HG02759 (cell line): ENCODE results near the gene MIPOL1.
"Not testable (repeated sequence)": the region's sequence is repeated elsewhere in the genome, so short reads cannot be mapped to it uniquely, and the experiment has no call there.

Source experiments
- ATAC-seq: cut with Tn5 transposase; IDR thresholded peaks from one replicate; pipeline ENCODE4 v1.9.1; 2021; ENCODE audit warnings: mild to moderate bottlenecking, moderate library complexity; ENCODE audit not compliant: unreplicated experiment

The MIPOL1 gene

DNA sequence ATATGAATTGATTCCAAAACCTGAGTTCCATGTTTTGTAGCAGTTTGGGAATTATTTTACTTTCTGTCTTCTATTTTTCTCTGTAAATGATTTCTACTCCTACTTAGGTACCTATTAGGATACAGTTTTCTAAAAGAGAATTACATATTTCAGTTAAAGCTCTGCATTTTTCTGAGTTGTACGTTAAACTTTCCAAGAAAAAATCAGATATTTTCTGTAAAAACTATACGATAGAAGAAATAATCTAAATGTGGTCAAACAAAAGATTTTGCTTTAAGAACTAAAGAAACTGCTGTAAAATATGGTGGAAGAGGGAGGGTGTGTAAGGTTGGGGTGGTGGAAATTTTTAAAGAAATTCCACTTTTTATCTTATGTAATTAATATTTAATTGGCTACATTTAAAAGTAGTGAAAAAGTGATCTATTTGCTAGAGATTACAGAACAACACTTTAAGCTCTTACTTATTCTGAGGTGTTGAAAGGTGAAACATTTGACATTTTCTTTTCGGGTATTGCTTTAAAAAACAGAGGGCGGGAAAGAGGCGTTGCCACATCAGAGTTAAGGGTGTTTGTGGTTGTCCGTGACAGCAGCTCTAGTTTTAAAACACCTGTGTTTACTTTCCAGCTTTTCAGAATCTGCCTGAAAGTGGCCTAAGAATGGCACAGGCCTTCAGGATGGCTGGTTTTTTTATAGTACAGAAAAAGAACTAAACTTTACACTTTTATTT is 187.3 kb downstream of the MIPOL1 start:
- ATAC-seq = no peak

DNA sequence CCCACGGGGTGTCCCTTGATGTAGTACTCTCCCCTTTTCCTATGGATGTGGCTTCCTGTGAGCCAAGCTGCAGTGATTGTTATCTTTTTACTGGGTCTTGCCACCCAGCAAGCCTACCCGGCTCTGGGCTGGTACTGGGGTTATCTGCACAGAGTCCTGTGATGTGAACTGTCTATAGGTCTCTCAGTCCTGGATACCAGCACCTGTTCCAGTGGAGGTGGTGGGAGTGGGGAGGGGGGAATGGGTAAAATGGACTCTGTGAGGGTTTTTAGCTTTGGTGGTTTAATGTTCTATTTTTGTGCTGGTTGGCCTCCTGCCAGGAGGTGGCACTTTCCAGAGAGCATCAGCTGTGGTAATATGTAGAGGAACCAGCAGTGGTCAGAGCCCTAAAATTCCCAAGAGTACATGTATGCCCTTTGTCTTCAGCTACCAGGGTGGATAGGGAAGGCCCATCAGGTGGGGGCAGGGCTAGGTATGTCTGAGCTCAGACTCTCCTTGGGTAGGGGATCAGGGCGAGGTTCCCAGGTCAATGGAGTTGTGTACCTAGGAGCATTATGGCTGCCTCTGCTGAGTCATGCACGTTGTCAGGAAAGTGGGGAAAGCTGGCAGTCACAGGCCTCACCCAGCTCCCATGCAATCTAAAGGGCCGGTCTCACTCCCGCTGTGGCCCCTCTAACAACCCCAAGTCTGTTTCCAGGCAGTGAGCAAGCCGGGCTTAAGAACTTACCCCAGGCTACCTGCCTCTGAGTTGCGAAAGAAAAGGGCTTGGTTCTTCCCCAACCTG is 199.6 kb downstream of the MIPOL1 start:
- not testable (repeated sequence) for ATAC-seq

DNA sequence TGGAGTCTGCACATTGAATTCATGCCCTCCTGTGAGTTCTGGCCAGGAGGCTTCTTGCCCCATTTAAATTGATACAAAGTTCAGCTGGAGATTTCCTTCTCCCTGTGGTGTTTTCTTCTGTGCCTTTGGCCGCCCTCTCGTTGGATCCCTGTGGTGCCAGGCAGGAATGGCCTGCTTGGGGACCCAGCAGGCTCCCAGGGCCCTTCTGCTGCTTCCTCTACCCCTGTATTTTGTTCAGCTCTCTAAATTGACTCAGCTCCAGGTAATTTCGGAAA is 200.1 kb downstream of the MIPOL1 start:
- ATAC-seq = no peak

DNA sequence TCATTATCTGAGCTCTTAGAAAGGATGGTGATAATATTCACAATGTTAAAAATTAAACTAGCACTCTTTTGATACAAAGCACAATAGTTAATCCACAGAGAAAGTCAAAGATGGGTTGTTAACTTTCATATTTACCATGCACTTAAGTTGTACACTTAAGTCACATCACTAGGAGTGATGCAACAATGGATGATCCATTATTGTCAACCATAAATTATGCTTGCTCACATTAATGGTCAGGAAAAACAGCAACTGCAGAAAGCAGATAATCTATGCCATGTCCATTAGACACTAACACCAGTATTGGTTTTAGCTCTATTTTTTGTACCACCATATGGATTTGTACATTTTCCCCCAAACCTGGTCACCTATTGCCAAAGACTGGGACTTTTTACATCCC is 201.8 kb downstream of the MIPOL1 start:
- no peak for ATAC-seq

DNA sequence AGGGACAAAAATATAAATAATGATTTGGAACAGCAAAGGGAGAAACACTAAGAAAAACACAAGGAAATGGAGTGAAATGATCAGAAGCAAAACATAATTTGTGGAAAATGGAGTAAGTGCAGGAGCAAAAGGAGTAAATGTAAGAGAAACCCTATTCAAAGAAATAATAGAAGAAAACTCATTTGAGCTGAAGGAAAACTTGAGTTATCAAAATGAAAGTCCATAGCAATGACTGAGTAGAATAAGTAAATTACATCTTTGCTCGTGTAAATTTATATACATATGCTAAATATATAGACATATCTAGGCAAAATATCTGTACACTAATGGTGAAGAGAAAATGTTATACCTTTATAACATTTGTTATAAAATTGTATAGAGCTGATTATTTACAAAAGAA is 203.4 kb downstream of the MIPOL1 start:
- ATAC-seq = no peak

DNA sequence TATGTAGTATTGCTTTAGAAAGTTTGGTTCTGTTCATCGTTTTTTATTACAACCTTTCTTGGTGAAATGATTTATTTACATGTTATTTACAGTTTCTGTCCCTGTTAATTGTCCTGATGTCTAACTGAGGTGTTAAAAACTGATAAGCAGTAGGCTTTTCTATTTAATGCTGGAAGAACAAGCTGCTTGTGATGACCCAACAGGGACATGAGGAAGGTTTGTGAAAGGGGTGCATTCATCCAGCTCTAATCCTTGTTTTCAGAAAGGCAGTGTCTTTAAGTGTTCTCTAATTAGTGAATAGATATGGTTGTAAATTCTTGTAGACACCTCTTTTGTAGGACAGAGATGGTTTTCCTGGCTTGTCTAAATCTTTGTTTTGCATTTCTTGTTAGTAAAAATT is 205.9 kb downstream of the MIPOL1 start:
- no peak for ATAC-seq

DNA sequence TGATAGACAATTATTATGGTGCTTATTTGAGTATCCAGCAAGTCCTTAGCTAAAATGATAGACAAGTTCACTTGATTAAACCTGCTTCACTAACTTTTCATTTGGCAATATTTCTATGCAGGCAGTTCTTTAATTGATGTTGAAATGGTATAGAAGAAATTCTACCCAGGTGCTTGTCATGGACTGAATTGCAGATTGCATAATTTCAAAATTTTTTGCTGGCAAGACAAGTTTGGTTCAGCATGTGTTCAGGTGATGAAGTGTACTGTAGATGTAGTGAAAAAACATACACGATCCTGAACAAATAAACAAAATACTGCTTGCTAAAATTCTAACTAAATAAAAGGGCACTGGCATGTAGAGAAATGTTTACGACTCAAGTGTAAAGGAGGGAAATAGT is 208.4 kb downstream of the MIPOL1 start:
- no peak for ATAC-seq

DNA sequence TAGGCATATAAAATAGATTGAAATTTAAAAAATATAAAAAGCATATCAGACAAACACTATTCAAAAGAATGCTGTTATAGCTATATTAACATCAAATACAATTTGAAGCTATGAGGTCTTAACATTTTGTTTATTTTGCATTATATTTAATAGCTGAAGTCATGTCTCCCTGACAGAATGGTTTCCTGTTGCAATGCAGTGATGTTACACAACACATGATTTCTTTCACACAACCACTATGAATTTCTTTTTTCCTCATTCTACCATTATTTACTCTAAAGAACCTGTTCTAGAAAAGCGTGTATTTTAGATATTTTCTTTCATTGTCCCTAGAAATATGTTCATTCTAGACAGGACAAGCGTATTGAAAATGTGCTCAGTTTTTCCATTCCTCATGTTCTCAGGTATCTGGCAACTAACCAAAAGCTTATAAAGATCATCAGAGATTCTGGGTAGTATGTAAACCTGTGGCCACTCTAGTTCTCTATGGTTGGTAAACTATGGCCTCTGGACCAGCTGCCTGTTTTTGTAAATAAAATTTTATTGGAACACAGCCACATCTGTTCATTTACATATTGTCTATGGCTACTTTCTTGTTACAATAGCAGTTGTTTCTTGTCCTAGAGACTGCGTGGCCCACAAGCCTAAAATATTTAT is 213.5 kb downstream of the MIPOL1 start:
- no peak for ATAC-seq

DNA sequence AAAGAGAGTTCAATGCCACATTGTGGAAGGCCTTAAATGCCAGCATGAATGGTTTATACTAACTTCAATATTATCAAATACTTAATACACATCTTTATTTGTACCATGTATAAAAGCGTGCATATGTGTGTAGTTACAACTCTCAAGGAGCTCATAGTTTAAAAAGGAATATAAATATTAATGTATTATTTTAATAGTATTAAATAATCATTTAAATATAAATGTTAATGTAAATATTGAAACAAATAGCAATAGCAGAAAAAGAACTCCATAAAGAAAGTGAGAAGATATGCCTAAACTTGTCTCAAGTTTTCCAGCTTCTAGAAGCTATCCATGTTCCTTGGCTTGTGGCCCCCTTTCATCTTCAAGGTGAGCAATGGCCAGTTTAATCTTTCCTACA is 215.3 kb downstream of the MIPOL1 start:
- no peak for ATAC-seq

DNA sequence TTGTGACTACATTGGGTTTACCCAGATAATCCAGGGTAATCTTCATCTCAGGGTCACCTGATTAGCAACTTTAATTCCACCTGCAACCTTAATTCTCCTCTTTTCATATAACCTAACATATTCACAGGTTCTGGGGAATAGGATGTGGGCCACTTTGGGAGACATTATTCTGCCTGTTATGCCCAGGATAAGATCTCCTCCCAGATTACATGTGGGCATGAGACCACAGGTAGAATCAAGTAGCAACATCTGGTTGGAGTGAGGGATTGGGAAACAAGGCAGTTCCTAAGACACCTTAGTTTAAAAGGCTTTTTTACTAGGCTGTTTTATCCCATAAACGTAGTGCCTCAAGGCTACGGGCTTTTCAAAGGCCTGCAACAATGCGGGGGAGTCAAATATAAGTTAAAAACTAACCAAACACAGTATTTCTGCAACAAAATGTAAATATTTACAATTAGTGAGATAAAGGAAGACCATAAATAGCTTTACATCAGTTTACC is 215.8 kb downstream of the MIPOL1 start:
- ATAC-seq = no peak

DNA sequence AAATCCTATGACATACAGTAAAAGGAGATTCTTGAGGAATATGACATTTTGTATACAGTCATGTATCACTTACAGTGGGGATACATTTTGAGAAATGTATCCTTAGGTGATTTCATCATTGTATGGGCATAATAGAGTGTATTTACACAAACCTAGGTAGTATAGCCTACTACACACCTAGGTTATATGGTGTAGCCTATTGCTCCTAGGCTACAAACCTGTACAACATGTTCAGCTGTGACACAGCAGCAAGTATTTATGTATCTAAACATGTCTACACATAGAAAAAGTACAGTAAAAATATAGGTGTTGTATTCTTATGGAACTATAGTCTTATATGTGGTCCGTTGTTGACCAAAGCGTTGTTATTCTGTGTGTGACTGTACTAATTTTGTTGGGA is 218.5 kb downstream of the MIPOL1 start:
- ATAC-seq = no peak

DNA sequence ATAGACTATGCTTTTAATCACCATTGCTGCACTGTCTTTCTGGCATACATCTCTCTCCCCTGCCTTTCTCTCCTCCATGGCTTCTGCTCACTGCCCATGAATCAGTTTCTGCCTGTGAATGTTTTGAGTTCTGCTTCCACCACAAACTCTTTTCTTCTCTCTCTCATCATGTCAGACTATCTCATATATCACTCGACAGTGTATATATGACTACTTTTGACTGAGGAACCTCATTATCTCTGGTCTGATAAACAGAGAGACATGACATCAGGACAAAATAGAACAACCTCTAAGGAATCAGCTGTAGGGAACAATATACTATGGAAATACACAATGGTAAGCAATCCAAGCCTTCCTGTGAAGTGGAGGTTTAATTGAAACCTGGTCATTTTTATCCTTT is 219.4 kb downstream of the MIPOL1 start:
- no peak for ATAC-seq

DNA sequence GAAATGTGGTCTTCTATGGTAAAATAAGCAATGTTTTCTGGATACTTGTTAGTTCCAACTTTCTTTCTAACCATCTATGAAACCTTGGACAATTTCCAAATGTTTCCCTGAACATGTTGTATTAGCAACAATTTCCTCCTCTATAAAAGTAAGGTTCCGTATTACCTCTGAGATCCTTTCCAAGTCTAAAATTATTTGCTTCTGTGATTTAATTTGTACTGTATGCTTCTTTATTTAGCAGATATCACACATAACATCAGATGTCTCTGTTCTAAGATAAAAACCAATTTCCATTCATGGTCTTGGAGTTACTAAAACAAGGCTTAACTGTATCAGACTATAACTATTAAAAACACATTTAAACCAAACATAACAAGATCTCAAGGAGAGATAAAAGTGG is 220.1 kb downstream of the MIPOL1 start:
- no peak for ATAC-seq

DNA sequence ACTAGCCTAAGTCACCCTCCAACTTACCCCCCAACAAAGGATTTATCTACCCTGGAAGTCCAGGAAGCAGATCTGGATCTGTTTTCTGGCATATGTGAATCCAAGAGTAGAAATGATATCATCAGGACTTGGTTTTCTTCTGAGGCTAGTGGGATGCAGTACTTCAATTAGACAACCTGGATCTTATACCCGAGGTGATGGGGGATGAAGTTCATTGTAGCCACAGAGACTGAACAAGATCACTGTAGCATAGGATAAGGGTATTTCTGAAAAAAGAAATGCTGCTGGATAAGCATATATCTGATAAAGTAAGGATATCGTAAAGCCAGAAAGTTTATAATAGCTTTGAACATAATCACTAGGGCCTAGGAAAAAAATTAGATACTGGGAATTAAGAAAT is 222.9 kb downstream of the MIPOL1 start:
- ATAC-seq = no peak

DNA sequence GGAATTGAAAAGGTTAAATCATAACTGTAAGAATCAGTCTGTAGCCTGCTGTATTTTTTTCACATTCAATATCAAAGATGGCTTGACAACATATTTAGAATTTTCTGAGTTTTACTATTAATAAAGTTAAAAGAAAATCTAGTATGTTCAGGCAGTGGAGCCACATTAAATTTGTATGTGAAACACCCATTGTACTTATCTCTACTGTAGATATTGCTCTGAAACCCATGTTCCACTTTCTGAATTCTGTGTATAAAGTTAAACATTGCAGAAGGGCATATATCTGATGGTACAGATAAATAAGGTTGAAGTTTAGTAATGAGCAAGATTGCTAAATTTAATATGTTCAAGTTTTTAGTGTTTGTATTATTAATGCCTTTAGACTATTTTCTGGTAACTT is 224.6 kb downstream of the MIPOL1 start:
- no peak for ATAC-seq

DNA sequence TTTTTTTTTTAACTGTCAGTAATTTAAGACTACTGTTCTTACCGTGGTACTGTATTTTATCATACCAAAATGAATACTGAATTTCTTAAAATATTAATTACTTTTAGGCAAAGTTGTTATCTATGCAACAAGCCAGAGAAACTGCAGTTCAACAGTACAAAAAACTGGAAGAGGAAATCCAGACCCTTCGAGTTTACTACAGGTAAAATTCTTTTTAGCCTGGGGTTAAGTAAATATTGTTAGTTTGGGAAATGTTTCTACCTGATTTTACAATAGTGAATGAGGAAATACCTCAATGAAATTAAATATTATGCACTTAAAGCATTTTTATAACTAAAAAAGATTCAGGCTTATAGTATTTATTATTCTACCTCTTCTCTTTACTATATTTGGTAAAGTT is 225.0 kb downstream of the MIPOL1 start:
- no peak for ATAC-seq

DNA sequence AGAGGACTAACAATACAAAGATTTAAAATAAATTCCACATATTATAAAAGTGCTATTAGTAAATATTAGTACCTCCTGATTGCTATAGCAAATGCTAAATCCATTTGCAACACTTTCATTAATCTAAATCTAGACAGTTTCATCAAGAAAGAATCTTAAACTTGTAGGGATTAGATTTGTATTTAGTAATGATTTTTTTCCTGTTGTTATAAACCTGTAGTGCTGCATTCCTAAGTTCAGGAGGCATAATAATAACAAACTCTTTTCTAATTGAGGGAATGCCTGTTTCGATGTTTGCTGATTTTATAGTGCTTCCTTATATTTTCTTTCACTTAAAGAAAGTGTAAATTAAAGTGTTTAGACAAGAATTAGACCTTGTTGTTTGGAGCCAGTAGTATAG is 231.2 kb downstream of the MIPOL1 start:
- no peak for ATAC-seq

DNA sequence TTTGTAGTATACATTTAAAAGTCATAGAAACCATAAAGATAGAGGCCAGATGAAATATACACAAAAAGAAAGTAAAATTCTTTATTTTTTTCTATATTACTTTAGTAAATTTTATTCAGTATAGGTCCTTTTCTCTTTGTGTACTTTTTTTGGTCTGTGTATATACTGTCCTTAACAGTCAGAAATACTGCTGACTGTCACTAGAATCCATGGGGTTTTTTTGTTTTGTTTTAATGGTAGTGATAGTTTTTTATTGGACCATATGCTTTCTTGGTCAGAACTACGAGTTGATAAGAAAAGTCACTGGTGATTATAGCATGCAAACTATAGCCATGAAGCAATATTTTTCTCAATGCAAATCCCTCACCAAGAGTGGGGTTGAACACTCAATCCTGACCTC is 231.9 kb downstream of the MIPOL1 start:
- ATAC-seq = no peak

DNA sequence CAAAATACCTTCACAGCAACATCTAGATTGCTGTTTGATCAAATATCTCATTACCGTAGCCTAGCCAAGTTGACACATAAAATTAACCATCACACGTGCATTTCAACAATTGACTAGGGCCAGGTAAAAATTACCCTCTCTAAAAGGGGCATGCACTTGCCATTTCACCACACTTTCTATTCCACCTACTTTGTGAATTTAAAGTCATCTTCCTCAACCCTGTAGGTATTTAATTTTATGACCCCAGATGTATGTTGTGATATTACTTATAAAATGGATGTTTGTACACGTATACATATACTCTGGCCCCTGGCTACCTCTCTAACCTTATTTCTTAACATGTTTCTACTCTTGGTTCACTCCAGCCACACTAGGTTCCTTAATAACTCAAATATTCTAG is 237.1 kb downstream of the MIPOL1 start:
- no peak for ATAC-seq

DNA sequence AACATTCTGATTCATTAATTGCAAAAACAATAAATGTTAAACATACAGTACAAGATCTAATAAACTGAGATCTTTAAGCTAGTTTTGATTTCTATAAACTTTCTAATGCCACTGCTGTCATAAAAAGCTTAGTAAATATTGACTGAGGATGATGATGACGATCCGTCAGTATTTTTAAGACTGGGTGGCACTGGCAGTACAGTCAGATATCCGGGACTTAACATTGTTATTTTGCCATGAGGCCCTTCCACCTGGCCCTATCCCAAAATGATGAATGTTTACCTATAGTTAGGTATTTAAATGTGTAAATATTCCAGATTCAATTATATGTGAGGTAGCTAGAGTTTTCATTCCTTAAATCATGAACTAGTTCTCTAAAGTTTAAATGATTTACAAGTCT is 238.8 kb downstream of the MIPOL1 start:
- ATAC-seq = no peak

DNA sequence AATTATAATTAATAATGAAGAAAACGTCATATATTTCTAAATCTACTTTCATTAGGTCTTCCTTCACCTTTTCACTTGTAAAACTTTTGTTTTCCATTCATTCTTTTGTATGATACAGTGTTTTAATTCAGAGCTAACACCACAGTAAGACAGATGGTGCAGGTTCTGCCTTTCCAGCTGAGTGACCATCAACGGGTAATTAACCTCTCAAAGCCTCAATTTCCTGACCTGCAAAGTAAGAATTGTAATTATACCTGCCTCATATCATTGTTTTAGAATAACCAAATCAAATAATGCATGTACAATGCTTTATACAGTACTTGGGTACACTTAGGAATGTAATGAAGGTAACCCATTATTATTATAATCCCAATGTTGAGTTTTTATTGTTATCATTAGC is 239.8 kb downstream of the MIPOL1 start:
- no peak for ATAC-seq

DNA sequence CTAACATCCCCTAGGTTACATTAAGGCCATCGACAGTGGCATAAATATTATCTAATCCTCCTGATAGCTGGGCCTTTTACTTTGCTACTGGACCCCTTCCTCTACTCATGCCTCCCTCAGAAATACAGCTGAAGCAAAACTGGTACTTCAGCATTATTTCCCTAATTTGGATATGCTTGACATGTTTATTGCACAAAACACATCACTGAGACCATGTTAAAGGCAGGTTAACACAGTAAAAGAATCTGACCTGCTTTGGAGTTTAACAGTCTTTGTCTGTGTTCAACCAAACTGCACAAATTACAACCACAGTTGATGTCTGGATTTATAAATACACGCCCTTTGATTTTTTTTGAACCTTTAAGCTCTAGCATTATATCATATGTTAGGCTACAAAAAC is 240.7 kb downstream of the MIPOL1 start:
- no peak for ATAC-seq
